Adrenal gland (tissue), 12 donors: ENCODE results near the gene KLHL29. TPM values are rescaled to one million over a fixed set of nuclear protein-coding genes. Genes with fewer than 3 reads are reported as not detected.

Experiments
- DNase-seq, 7 donors: peaks; one replicate each; pipeline ENCODE4 v3.0.0-alpha.2; 2019 to 2020
- H3K27ac ChIP-seq, 5 donors: fragments of 200-600 bp; sonication (generic) in 4 of 5; 1 replicate in 3 of 5; 2 replicates in 2 of 5; pipeline versions ENCODE4 v1.5.1 to v1.8.0; 2016 to 2020; ENCODE audit warnings: mild to moderate bottlenecking in 1 of 5
- H3K27me3 ChIP-seq: fragments of 200-600 bp; 2 replicates; pipeline ENCODE4 v1.8.0; 2021
- H3K36me3 ChIP-seq, 2 donors: fragments of 200-600 bp; replicated peaks in 1 of 2; 1 replicate in 1 of 2; 2 replicates in 1 of 2; pipeline versions ENCODE4 v1.5.1 to v1.8.0; 2018 to 2022
- H3K4me1 ChIP-seq, 2 donors: fragments of 200-600 bp; replicated peaks in 1 of 2; 1 replicate in 1 of 2; 2 replicates in 1 of 2; pipeline versions ENCODE4 v1.5.1 to v1.8.0; 2018 to 2021
- H3K4me3 ChIP-seq, 4 donors: fragments of 200-600 bp; sonication (generic) in 3 of 4; one replicate each; pipeline ENCODE4 v1.5.1; 2016 to 2018
- H3K9me3 ChIP-seq, 3 donors: fragments of 200-600 bp; sonication (generic) in 1 of 3; replicated peaks in 1 of 3; 1 replicate in 2 of 3; 2 replicates in 1 of 3; pipeline versions ENCODE4 v1.5.1 to v1.8.0; 2016 to 2021
- CTCF ChIP-seq, 6 experiments: fragments of 450-650 bp in 4 of 6; fragments of 200-600 bp in 2 of 6; sonication (generic) in 1 of 6; IDR thresholded peaks; 1 replicate in 5 of 6; 2 replicates in 1 of 6; pipeline versions ENCODE4 v1.5.1 to v1.8.0; 2016 to 2021; ENCODE audit warnings: antibody characterized with exemption in 6 of 6, mild to moderate bottlenecking in 2 of 6, moderate library complexity in 1 of 6
- POLR2A ChIP-seq, 2 donors: fragments of 450-650 bp; IDR thresholded peaks; one replicate each; pipeline ENCODE4 v1.6.1; 2017; ENCODE audit warnings: antibody characterized with exemption in 2 of 2, mild to moderate bottlenecking in 2 of 2, moderate library complexity in 1 of 2
- WGBS, 4 donors: extraction: QIAGEN DNeasy Blood & Tissue Kit in 2 of 4; methylation state at CpG; one replicate each; pipeline versions ENCODE4 v1.1.5 to v1.1.7; 2013 to 2017; 5-methylcytosine and 5-hydroxymethylcytosine counted together
- intact Hi-C, 2 donors: fragments of 100-400 bp; cut with DNase I; formaldehyde crosslinking; loops; one replicate each; pipeline versions ENCODE4 v1.14.1 to v1.15.0; 2022 to 2023
- polyA plus RNA-seq, 3 donors: library from polyadenylated mRNA; stranded (reverse); fragments of 200-250 nt in 2 of 3; fragments of 350-450 nt in 1 of 3; fragmentation: Illumina TruSeq in 1 of 3; extraction: RNeasy Lipid Tissue Mini Kit (QIAGEN cat#74804) in 1 of 3; gene quantifications; one replicate each; pipeline ENCODE4 v1.2.3, GENCODE V29; 2013 to 2014
- total RNA-seq, 9 donors: library from RNA; depleted of rRNA in 4 of 9; stranded (reverse); fragments of >200 nt in 4 of 9; fragments of 120-200 nt in 1 of 9; fragmentation: NEBNext Ultra II Directional in 1 of 9; extraction: Animal tissue kit (Norgen Biotek cat#: 25700) in 1 of 9; gene quantifications; one replicate each; pipeline versions ENCODE4 v1.1.0 to v1.2.4, GENCODE V29; 2013 to 2023
- donor health status: healthy with polysubstance abuse.
- donor health status: Bipolar disorder and iron deficiency.
- donor health status: DM: yes; HTN: yes; CAD: no.
- donor health status: DM: no; HTN: no; CAD: no.
- donor health status: DM: no; HTN: no; CAD: no.
- donor health status: DM: yes; HTN: yes; CAD: no.

The KLHL29 gene
- total and polyA plus RNA-seq, 12 donors: 1.9 to 24.5 (median 15.7) TPM

- H3K4me1 ChIP-seq: no peaks in the 10 kb centered on the region
- no peak for DNase-seq
- TF ChIP-seq POLR2A (IDR thresholded peaks at IDR 0.05) (no peak), CTCF (IDR thresholded peaks at IDR 0.05) (no peak)
- H3K36me3 ChIP-seq: no peaks in the 10 kb centered on the region
- no peak overlapping the region for H3K4me3 ChIP-seq
- WGBS, 4 donors: 80 to 93% (median 91%) methylated on average over 6 to 7 of the region's 7 CpGs
- intact Hi-C loops: no loop called here
- no peaks in the 10 kb centered on the region for H3K9me3 ChIP-seq
- no peaks in the 10 kb centered on the region for H3K27me3 ChIP-seq
- no peak overlapping the region for H3K27ac ChIP-seq
Measured at GRCh38 chr2:23630961-23631360, 246.0 kb downstream of the KLHL29 start.

- WGBS, 4 donors: 88 to 94% (median 92%) methylated on average over 10 to 11 of the region's 11 CpGs
- no peaks in the 10 kb centered on the region for H3K9me3 ChIP-seq
- no peak overlapping the region for H3K4me3 ChIP-seq
- no peaks in the 10 kb centered on the region for H3K4me1 ChIP-seq
- intact Hi-C loops: no loop called here
- no peaks in the 10 kb centered on the region for H3K27me3 ChIP-seq
- H3K27ac ChIP-seq: no peak overlapping the region
- TF ChIP-seq POLR2A (IDR thresholded peaks at IDR 0.05): no peak
- TF ChIP-seq CTCF (IDR thresholded peaks at IDR 0.05): no peak
- H3K36me3 ChIP-seq: no peaks in the 10 kb centered on the region
- DNase-seq: no peak
Measured at GRCh38 chr2:23631389-23631788, 246.4 kb downstream of the KLHL29 start.

GRCh38 chr2:23632386-23632785 lies 247.4 kb downstream of the KLHL29 start:
- WGBS, 4 donors: 75 to 100% (median 80%) methylated on average over 1 to 6 of the region's 6 CpGs
- H3K27ac ChIP-seq: no peak overlapping the region
- H3K9me3 ChIP-seq: no peaks in the 10 kb centered on the region
- no peak for DNase-seq
- H3K36me3 ChIP-seq: no peaks in the 10 kb centered on the region
- no peaks in the 10 kb centered on the region for H3K27me3 ChIP-seq
- intact Hi-C loops: no loop called here
- no peaks in the 10 kb centered on the region for H3K4me1 ChIP-seq
- TF ChIP-seq CTCF (IDR thresholded peaks at IDR 0.05) (no peak), POLR2A (IDR thresholded peaks at IDR 0.05) (no peak)
- no peak overlapping the region for H3K4me3 ChIP-seq

GRCh38 chr2:23632831-23633395 lies 247.9 kb downstream of the KLHL29 start:
- Histone ChIP-seq H3K27ac (no peak overlapping the region), H3K36me3 (no peaks in the 10 kb centered on the region), H3K4me3 (no peak overlapping the region), H3K4me1 (no peaks in the 10 kb centered on the region), H3K9me3 (no peaks in the 10 kb centered on the region), H3K27me3 (no peaks in the 10 kb centered on the region)
- intact Hi-C loops: no loop called here
- no peak for DNase-seq
- TF ChIP-seq CTCF (IDR thresholded peaks at IDR 0.05): no peak
- no peak for TF ChIP-seq POLR2A (IDR thresholded peaks at IDR 0.05)
- 86 to 96% (median 91%) methylated on average over 3 to 5 of the region's 5 CpGs for WGBS, 4 donors
